NCI-H1930 (cell line): ENCODE data around the gene NUDT5.
"Not testable (repeated sequence)": the region's sequence is repeated elsewhere in the genome, so short reads cannot be mapped to it uniquely, and the experiment has no call there.

Experiments used
- DNase-seq, 2 experiments: peaks; one replicate each; lab custom pipeline; 2025; lab: John Stamatoyannopoulos, UW

The NUDT5 gene

GRCh38 chr10:12202226-12202625 lies 6.5 kb upstream of the NUDT5 start:
- DNase-seq = no peak

- no peak for DNase-seq
These were observed 5.9 kb upstream of the NUDT5 start for GRCh38 chr10:12201543-12201942.

- DNase-seq = no peak
These were observed 5.2 kb upstream of the NUDT5 start for GRCh38 chr10:12200850-12201249.

- DNase-seq = no peak
These were observed 2.5 kb upstream of the NUDT5 start for GRCh38 chr10:12198156-12198555.

- no peak for DNase-seq
These were observed 980 bp upstream of the NUDT5 start for GRCh38 chr10:12196531-12197211.

- DNase-seq = no peak
These were observed 449 bp downstream of the NUDT5 start for GRCh38 chr10:12195281-12195602.

- no peak for DNase-seq
These were observed 879 bp downstream of the NUDT5 start for GRCh38 chr10:12194752-12195271.

GRCh38 chr10:12193193-12193592 lies 2.5 kb downstream of the NUDT5 start:
- no peak for DNase-seq

GRCh38 chr10:12191715-12192114 lies 4.0 kb downstream of the NUDT5 start:
- DNase-seq = no peak

- no peak for DNase-seq
These were observed 6.3 kb downstream of the NUDT5 start for GRCh38 chr10:12189426-12189825.

GRCh38 chr10:12188656-12189055 lies 7.0 kb downstream of the NUDT5 start:
- DNase-seq = no peak

- no peak for DNase-seq
These were observed 8.3 kb downstream of the NUDT5 start for GRCh38 chr10:12187321-12187905.

GRCh38 chr10:12186323-12186722 lies 9.4 kb downstream of the NUDT5 start:
- DNase-seq = no peak

- DNase-seq = no peak
These were observed 11.5 kb downstream of the NUDT5 start for GRCh38 chr10:12184165-12184564.

- no peak for DNase-seq
These were observed 14.5 kb downstream of the NUDT5 start for GRCh38 chr10:12181065-12181775.

- DNase-seq = no peak
These were observed 15.3 kb downstream of the NUDT5 start for GRCh38 chr10:12180221-12180974.

- DNase-seq = no peak
These were observed 16.0 kb downstream of the NUDT5 start for GRCh38 chr10:12179606-12180170.

- no peak for DNase-seq
These were observed 18.0 kb downstream of the NUDT5 start for GRCh38 chr10:12177642-12178041.

GRCh38 chr10:12171512-12171911 lies 24.2 kb downstream of the NUDT5 start:
- not testable (repeated sequence) for DNase-seq

GRCh38 chr10:12165999-12166775 lies 29.5 kb downstream of the NUDT5 start:
- DNase-seq = no peak

- no peak for DNase-seq
These were observed 30.7 kb downstream of the NUDT5 start for GRCh38 chr10:12165036-12165435.
